Stimulated activated CD8-positive, alpha-beta memory T cell treated with anti-CD3 and anti-CD28 coated beads, Interleukin-2, amount 100 ng/mL, for 48 hours (primary cell): ENCODE data around the gene WDR31.

ENCODE experiments used
- DNase-seq, 2 donors: peaks; one replicate each; pipeline ENCODE4 v3.0.0-alpha.2; 2020; ENCODE audit warnings: low read depth in 2 of 2

WDR31 gene

DNA sequence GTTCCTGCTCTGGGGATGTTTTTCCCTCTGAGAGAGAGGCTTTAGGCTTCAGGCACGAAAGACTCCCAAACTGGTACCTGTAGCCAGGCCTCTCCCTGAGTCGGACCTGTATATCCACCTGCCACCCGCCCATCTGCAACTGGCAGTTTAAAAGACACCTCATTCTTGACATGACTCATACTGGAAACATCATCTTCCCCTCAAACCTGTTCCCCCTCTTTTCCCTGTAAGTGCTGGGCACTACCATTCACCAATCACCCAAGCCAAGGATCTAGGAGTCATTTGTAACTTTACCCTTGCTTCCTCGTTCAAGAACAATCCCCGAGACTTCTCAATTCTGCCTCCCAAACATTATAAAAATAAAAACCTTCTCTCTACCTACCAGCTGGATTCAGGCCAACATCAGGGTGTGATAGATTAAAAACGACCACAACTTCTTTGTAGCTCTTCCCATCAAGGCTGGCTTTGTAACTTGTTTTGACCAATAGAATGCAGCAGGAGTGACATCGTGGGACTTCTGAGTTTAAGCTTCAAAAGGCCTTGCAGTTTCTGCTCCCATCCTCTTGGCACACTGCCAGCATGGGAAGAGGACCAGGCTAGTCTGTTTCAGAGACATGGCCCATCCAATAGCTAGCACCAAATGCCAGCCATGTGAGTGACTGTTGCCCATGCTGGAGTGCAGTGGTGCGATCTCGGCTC, 1.8 kb upstream of the WDR31 start:
- no peak for DNase-seq

DNA sequence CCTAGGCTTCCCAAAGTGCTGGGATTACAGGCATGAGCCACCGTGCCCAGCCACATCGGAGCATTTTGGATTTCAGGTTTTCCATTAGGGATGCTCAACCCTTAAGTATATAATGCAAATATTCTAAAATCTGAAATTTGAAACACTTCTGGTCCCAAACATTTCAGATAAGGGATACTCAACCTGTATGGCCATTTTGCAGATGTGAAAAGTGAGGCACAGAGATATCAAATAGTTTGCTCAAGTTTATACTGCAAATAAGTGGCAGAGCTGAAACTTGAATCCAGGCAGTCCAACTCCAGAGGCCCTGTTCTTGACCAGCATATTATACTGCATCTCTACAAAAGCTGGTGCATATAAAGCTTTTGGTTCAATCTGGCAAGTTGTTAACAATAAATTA, 2.4 kb downstream of the WDR31 start:
- DNase-seq: no peak

DNA sequence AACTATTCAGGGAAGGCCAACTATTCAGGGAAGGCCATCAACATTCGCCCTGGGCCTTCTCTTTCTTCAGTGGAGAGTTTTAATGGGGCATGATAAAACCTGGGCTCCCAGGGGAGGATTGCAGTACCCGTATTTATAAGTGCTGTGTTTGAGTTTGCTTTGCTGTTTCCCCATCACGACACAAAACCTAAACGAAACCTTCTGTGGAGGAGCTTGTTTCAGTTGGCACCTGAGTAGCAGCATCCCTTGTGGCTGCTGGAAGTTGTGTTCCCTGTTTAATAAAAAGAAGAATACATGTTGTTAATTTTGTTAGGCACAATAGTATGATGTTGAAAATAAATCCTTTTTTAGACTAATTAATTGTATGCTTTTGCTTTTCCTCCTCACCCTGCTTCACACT, 8.3 kb downstream of the WDR31 start:
- DNase-seq: no peak

DNA sequence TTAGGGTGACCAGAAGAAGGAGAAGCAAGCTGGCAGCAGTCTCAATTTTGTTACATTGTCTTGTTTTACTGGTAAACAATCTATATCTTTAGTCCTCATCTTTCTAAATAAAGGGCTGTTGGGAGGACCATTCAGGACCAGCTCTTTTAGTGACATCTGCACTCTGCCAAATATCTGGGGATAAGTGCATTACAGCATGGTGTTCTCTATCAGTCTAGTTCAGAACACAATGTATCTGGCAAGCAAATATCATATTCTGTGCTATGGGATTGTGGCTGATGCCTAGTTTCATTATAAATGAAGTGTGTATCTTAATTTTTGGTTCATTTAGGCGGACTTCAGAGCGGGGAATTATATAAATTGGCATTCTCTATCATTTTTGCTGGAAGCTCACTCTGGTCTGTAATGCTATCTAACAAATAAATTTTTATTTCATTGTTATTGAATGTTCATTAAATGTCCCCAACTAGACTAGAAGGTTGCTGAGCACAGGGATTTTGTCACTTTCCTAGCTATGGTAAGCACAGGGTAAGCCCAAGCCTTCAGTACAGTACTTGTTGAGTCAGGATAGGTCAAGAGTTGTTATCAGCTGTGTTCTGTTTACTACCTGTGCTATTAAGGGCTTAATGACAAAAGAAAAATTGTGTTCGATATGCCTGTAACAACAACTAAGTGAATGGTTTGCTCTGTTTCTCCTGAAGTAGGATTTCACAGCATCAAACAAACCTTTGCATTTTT, 11.9 kb downstream of the WDR31 start:
- no peak for DNase-seq

DNA sequence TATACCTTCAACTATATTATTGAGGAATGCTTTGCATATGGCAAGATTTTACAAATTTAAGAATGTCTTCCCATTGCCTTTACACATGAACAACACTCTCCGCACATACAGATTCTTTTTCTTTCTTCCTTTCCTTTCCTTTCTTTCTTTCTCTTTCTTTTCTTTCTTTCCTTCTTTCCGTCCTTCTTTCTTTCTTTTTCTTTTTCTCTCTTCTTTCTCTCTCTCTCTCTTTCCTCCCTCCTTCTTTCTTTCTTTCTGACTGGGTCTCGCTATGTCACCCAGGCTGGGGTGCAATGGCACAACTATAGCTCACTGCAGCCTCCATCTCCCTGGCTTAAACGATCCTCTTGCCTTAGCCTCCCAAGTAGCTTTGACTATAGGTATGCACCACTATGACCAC, 13.8 kb downstream of the WDR31 start:
- DNase-seq: no peak

DNA sequence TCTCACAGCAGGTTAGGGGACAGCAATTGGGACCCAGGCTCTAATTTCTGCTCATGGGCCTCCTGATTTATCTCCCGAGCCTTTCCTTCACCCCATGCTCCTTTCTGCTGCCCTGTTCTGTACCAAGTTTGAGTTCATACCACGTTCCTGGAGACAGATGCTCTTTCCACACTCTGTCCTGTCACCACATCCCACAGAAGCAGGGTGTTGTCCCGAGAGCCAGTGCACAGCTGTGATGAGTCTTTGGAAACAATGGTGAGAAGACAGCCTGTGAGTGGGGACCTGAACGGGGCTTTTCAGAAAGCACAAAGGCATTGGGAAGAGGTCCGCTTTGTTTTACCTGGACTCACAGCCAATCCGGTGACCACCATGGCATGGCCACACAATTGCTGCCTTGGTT, 17.4 kb downstream of the WDR31 start:
- no peak for DNase-seq

DNA sequence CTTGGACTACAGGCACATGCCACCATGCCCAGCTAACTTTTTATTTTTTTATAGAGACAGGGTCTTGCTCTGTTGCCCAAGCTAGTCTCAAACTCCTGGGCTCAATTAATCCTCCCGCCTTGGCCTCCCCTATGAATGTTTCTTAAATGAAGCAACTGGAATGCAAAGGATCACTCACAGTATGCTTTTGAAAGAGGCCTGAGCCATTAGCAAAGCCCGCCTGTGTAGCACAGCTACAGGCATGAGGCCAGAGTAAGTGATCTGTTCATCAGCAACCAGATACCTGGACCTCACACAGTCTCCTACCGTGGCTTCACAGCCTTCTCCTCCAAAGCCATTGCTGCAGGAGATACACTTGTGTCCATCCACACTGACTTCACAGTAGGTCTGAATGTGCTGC, 20.0 kb downstream of the WDR31 start:
- no peak for DNase-seq

DNA sequence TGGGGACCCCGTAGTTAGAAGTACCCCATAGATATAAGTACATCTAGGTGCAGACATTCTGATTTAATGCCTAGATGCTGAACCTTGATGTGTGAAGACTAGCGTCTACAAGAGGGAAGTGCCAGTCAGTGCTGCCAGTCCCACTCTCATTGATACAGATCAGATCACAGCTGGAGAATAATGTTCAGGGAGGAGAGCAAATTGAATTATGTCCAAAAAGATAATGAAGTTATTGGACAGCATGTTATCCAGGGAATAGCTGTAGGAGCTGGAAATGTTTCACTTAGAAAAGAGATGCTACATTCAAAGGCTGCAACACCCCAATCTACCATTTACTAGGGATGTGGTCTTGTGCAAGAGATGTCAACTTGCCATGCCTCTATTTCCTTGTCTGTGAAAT, 21.0 kb downstream of the WDR31 start:
- no peak for DNase-seq

DNA sequence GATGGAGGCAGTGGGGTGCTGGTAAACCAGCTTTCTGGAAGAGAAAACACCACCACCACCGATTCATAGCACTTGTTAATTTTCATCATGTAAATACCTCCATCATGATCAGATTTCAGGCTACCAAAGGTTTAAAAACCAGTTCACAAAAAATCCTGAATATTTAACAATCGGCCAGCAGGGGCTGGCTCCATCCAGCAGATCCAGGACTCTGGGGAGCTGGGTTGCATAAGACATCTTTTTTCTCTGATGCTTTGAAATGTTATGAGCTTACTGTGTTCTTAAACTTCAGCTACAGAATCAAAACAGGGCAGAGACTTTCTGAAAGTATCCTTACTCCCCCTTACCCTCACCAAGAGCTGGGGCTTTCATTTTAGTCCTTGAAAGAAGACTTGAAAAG, 22.3 kb downstream of the WDR31 start:
- DNase-seq: no peak

DNA sequence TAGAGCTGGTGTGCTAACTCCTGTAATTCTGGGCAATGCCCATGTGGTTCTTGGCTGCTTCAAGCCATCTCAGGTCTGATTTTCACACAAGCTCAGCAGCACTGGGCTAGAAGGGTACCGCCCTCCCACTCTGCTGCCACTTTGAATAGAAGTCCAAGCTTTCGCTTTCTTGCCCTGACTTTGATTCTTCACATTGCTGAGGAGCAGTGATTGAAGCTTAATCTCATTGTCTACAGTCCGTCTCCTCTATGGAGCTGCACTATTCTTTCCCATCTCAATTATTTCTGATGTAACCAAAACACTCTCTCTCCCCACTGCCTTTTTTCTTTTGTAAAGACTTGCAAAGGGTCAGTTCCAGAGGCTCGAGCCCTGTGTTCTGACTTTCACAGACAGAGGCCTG, 24.0 kb downstream of the WDR31 start:
- no peak for DNase-seq

DNA sequence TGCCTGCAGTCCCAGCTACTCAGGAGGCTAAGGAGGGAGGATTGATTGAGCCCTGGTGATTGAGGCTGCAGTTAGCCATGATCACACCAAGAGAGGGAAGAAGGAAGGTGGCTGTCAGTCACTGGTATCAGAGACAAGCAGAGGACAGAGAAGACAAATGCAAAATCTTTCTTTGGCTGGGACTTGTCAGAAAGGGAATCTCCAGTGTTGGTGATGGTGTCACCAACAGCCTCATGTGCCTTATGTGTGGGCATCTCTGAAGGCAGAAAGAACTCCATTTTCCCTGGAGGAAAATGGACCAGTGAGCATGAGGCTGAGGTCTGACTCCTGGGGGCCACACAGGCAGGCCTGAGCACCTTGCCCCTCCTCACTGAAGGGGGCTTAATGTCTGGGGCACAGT, 24.8 kb downstream of the WDR31 start:
- no peak for DNase-seq

DNA sequence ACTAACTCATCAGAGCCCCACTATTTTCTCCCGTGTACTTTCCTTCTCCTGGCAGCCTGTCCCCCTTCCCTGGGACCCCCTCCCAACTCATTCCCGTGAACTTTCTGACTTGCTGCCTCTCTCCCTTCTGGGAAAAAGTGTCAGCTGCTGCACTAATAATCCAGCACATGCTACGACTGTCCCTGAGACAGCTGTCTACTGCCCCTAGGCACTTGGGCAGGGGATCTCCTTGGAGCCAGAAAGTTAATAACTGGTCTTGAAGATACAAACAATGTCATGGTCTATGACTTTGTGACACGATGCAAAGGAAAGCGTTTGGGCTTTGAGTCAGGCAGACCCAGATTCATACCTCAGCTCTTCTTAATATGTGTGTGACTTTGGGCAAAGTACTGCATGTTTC, 26.8 kb downstream of the WDR31 start:
- DNase-seq: no peak

DNA sequence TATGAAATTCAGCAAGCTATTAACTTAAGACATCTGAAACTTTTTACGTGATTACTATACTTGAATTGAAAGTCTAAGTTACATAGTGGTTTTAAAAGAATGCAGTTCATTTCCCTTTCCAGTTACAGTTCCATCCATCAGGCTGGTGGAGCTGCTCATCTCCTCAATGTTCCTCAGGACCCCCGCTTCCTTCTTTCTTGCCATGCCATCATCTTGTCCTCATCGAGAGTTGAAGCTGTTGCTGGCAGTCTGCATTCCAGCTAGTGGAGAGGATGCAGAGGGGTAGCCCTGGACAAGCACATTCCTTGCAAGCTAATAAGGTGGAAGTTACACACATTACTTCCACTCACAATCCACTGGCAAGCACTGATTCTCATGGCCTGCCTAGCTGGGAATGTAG, 28.1 kb downstream of the WDR31 start:
- DNase-seq: no peak

DNA sequence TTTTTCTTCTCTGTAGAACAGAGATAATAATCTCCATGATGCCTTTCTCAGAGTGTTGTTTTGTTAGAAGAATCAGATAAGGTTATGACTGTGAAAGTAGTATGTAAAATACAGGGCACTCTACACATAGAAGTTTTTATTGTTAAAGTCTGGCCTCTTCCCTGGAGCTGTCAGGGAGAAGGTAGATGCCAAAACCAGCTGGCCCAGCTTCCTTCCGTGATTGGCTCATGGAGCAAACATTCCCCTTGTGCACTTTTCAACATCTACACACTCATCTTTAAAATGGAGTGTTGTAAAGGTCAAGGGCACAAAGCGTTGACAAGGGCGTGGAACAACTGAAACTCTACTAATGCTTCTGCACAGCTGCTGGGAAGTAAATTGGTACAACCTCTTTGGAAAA, 29.5 kb downstream of the WDR31 start:
- DNase-seq: no peak

DNA sequence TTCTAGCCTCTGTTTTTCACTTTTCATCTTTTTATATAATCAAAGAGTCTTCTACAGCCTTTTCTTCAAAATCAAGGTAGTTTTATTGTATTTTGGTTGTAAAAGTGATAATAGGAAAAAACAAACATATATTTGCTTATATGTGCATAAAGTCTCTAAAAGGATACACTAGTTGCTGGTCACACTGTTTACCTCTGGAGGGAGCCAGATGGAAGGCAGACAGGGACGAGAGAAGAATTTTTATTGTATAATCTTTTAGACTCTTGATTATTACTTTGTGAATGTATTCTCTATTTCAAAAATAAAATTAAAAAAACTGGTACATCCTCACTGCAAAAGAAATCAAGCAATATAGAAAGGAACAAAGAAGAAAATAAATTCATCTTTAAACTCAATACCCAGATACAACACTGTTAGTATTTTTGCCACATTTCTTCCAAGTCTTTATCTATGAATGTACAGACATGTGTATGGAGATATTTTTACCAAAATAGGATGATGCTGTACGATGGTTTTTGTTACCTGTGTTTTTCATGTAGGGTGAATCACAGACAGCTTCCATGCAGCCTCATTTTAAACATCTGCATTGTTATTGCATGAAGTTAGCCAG, 30.8 kb downstream of the WDR31 start:
- DNase-seq: no peak

DNA sequence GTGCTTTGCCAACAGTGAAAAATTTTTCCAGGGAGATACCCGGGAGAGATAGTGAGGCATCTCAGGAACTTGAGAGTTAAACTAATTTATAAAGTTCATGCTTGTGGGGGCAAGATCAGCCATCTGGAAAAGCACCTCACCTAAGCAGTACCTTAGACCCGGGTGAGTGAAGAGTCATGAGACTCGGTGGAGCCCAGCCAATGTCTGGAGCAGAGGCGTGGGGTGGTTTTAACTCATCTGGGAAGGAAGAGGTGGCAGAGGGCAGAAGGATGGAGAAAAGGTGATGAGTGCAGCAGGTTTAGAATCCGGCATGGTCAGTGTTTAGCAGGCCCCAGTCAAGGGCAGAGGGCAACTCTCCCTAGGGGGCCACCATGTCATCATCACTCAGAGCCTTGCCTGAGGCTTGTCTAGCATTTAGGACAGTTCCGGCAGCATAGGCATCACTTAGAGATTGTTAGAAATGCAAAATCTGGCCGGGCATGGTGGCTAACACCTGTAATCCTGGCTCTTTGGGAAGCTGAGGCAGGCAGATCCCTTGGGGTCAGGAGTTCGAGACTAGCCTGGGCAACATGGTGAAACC, 32.6 kb downstream of the WDR31 start:
- DNase-seq: no peak

DNA sequence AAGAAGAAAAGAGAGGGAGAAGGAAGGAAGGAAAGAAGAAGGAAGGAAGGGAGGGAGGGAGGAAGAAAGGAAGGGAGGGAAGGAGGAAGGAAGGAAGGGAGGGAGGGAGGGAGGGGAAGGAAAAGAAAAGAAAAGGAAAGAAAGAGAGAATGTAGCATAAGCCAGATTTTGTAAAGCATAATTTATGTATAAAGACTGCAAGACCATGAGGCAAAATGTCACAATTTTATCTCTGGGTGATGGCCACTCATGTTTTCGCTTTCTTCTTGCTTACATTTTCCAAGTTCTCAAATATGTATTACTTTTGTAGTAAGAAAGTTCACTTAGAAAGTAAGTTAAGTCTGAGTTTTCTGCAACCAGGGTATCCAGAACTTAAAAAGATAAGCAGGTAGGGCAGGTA, 33.5 kb downstream of the WDR31 start:
- no peak for DNase-seq

DNA sequence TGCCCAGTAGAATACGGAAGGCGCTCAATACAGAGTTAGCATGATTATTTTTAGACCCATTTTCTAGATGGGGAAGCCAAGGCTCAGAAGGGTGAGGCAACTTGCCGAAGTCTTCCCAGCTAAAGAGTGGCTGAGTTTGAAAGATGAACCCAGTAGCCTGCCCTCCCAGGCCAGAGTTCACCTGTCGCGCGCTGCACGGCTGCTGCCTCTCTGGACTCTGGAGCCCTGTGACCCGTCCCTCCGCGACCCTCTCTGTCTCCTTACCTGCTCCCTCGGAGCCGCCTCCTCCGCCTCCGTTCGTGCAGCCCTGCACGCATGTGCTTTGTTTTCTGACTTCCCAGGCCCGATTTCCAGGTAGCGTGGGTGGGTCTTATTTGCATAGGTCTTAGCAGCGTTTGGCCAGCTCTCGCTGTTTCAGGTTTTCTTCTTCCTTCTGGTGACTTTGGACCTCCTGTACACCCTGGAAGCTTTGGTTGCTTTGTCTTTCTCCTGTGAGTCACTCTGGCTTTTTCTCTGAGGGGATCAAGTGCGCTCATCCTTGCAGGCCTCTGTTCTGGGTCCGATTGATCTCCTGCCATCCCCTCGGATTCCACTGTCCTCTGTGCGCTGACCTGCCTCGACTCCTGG, 37.2 kb downstream of the WDR31 start, which contains the start of gene RNF183:
RNF183 (minus strand) TSS at position 585 of the 627 bp plus-strand sequence. CDS start 5,192 bp downstream, outside the sequence.
- DNase-seq: no peak

DNA sequence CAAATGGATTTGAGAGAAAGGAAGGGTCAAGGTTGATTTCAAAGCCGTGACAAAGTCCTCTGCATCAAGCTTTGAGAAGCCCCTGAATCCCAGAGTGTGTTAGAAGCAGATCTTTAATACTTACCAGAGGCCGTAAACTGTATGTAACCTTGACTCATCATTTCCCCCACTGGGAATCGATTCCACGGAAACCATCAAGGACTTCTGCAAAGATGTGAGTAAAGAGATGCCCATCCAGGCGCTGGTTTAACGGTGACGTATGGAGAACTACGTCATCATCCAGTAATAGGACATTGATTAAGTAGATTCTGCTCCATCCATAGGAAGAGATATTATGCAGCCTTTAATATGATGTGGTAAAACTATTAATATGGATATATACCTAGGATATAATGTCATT, 38.5 kb downstream of the WDR31 start:
- no peak for DNase-seq

DNA sequence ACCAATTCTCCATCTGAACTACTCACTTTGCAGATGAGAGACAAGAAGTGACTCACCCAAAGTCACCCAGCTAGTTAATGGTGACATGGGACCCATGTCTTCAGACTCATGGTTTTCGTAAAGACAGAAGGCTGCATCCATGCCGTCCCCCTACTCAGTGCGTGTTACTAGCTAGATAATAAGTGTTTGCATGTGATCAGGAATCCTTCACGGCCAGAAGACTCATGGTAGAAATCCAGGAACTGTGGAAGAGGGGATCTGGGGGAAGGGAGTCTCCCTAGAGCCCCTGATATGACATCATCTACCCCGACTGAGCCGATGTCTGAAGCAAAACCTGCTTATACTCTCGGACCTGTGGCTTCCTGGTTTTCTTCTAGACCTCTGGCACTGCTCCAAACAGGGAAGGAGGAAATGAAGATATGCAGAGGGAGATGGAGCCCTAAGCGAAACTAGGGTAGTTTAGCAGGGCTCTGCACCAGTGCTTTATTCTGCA, 40.2 kb downstream of the WDR31 start:
- DNase-seq: no peak

DNA sequence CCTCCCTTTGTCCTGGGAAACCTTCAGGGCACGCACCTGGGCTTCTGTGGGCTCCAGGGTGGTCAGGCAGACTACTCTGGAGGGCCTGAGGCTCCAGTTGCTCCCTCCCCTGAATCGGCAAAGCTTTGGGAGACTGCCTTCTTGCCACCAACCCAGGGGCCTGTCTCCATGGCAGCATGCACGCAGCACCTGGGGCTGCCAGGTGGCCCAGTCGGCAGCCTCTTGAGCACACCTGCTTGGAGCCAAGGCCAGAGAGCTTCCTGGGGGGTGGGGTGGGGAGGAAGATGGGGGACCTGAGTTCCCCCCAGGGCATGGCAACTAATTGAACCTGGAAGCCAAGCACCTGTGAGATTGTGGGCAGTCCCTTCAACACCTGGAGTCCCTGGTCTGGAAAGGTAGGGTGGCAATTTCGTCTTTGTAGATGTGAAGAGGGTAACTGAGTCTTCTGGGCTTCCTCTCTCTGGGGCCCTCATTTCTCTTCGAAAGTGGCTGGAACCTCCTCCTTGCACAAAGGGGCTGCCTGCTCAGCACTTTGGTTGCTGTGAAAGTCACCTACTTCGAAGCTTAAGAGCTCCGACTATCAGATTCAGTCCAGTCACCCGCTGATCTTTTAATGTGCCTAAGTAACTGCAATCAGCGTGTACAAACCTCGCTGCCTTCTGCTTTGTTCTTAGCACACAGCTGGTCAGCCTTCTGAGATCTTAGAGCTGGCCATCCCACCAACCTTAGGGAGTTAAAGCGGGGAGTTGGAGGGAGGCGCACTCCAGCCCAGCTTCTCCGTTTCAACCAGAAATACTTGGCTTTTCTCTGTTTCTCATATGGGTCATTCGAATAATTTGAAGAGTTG, 40.9 kb downstream of the WDR31 start:
- DNase-seq: no peak
